GM18907 (cell line): ENCODE results near the gene PPP1R7.

Experiments used
- ATAC-seq: cut with Tn5 transposase; IDR thresholded peaks from one replicate; pipeline ENCODE4 v1.9.1; 2021; ENCODE audit warnings: mild to moderate bottlenecking, moderate library complexity; ENCODE audit not compliant: unreplicated experiment

The PPP1R7 gene

DNA sequence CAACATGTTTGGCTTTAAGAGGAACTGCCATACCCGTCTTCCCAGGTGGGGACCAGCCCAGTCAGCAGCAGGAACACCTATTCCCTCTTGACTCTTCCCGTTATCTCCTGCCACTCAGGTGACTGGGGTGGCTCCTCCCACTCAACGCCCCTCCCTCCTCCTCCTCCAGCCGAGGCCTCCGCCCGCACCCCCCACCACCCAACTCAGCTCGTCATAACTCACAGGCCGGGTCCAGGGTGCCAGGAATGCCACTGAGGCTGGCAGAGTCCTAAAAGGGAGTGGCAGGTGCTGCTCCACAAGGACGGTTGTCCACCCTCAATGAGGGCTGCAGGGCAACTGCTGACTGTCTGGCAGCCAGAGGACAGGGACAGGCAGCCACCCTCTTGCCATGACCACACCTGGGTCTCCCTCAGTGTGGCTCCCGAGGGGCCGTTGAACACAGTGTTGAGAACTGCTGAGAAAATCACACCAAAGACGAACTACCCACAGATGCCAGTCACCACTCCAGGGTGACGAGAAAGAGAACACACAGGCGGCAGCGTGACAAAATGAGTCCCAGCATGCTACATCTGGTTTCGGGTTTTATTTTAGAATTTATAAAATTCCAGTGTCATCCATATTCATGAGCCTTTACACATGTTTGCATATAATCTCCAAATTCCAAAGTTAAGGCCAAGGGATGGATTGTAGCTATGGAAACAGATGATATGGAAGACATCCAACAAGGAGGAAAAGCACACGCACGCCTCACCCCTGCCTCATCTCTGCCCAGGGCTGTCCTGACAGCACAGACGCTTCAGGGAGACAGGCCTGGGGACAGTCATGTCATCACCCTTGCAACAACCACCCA lies 76.7 kb downstream of the PPP1R7 start:
- ATAC-seq: no peak

GRCh38 chr2:241227594-241227993 lies 77.3 kb downstream of the PPP1R7 start:
- no peak for ATAC-seq

DNA sequence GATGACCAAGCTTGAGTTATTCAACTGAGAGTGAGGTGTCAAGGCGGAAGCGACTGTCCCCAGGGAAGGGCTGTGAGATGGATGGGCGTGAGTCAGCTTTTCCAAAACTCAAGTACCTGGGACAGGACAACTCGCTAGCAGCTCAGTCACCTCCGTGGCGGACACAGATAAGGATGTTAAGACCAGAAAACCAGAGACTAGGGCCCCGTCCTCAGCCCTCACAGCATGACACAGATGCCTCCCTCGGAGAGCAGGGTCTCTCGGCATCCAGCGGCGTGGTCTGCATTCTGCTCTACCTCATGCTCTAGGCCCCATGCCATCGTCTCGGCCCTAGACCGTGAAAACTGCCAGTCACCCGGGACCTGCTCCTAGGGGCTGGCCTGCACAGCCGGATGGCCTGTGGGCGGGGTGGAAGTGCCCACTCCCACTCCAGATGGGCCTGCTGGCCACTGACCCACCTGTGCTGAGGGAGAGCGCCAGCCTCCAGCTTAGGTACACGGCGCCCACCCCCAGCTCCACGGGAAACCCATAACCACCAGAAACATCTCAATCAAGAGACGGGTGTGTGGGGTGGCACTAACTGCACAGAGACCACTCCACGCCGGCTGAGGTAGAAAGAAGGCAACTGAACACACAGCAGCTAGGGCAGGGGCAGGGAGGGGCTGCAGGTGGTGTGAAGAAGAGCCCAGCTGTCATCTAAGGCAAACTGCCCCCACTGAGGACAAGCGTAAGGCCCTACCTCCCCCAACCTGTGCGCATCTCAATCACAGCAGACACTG lies 78.0 kb downstream of the PPP1R7 start:
- ATAC-seq: no peak

GRCh38 chr2:241228860-241229516 lies 78.7 kb downstream of the PPP1R7 start:
- no peak for ATAC-seq

GRCh38 chr2:241229563-241230401 lies 79.5 kb downstream of the PPP1R7 start:
- no peak for ATAC-seq

GRCh38 chr2:241230435-241230834 lies 80.2 kb downstream of the PPP1R7 start:
- ATAC-seq: no peak

- no peak for ATAC-seq
These were observed 82.7 kb downstream of the PPP1R7 start for GRCh38 chr2:241232736-241233575.
